Measurements from ENCODE around the gene TCERG1L.

Gene TCERG1L

DNA sequence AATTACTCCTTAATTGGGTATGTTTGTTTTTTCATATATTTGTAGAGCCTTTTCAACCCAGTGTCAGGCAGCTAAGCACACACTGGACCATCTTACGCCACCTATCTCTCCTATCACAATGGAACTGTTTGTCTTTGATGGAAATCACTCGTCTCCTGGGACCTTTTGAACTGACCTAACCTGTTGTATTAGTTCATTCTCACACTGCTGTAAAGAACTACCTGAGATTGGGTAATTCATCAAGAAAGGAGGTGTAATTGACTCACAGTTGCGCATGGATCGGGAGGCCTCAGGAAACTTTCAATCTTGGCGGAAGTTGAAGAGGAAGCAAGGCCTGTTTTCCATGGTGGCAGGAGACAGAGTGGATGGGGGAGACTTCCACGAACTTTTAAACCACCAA, 182.0 kb downstream of the TCERG1L start:
- H3K27me3 ChIP-seq (ENCODE audit: control insufficient read depth, insufficient read depth, low read length), result no peaks in the 10 kb centered on the region
- H3K9ac ChIP-seq (ENCODE audit: low read depth, low read length), result no peak overlapping the region
- H3K36me3 ChIP-seq (ENCODE audit: insufficient read depth, low read length), result no peaks in the 10 kb centered on the region
- no peak overlapping the region for H3K4me3 ChIP-seq (ENCODE audit: low read length)
- no peak overlapping the region for H3K4me2 ChIP-seq (ENCODE audit: low read length)
- H3K4me1 ChIP-seq (ENCODE audit: control insufficient read depth, insufficient read depth, low read length), result no peaks in the 10 kb centered on the region
- peaks cover 23% of the 10 kb centered on the region for H3K9me3 ChIP-seq (replicated peaks; ENCODE audit: low read length)

DNA sequence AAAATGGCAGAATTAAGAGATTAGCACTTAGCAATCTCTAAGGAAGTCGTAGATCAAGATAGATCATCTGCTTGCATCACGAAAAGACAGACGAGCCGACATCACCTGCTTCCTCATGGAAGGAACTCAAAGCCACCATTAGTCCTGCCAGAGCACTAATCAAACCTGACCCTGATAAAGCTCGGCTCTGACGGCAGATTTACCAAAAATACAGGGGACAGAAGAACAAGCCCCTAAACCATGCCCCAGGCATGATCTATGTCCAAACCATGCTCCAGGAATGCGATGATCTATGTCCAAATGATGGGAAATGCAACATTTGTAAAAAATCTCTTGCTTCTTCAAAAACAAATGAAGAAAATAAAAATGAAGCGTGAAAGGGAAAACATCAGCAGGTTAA, 182.8 kb downstream of the TCERG1L start:
- H3K9ac ChIP-seq (ENCODE audit: low read depth, low read length), result no peak overlapping the region
- H3K4me1 ChIP-seq (ENCODE audit: control insufficient read depth, insufficient read depth, low read length), result no peaks in the 10 kb centered on the region
- H3K9me3 ChIP-seq (replicated peaks; ENCODE audit: low read length), result peaks cover 24% of the 10 kb centered on the region
- no peak overlapping the region for H3K4me3 ChIP-seq (ENCODE audit: low read length)
- no peaks in the 10 kb centered on the region for H3K36me3 ChIP-seq (ENCODE audit: insufficient read depth, low read length)
- H3K4me2 ChIP-seq (ENCODE audit: low read length), result no peak overlapping the region
- no peaks in the 10 kb centered on the region for H3K27me3 ChIP-seq (ENCODE audit: control insufficient read depth, insufficient read depth, low read length)

DNA sequence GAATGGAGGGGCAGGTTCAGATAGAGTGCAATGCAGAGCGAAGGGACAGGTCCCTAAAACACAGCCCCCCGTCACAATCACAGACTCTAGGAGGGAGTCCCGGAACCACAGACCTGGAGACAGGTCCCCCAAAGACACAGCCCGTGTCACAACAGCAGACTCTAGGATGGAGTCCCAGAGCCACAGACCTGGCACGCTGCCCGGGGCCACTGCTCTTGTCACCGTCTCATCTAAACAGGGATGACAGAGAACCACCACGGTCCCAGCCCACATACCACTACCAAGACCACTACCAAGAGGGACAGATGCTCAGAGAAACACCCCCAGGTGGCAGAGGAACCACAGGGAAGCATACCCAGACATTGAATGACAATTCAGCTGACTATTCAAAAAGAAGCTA, 183.9 kb downstream of the TCERG1L start:
- Histone ChIP-seq H3K27me3 (ENCODE audit: control insufficient read depth, insufficient read depth, low read length) (no peaks in the 10 kb centered on the region), H3K4me1 (ENCODE audit: control insufficient read depth, insufficient read depth, low read length) (no peaks in the 10 kb centered on the region), H3K36me3 (ENCODE audit: insufficient read depth, low read length) (no peaks in the 10 kb centered on the region), H3K4me2 (ENCODE audit: low read length) (no peak overlapping the region), H3K9ac (ENCODE audit: low read depth, low read length) (no peak overlapping the region), H3K4me3 (ENCODE audit: low read length) (no peak overlapping the region), H3K9me3 (replicated peaks; ENCODE audit: low read length) (peaks cover 24% of the 10 kb centered on the region)

DNA sequence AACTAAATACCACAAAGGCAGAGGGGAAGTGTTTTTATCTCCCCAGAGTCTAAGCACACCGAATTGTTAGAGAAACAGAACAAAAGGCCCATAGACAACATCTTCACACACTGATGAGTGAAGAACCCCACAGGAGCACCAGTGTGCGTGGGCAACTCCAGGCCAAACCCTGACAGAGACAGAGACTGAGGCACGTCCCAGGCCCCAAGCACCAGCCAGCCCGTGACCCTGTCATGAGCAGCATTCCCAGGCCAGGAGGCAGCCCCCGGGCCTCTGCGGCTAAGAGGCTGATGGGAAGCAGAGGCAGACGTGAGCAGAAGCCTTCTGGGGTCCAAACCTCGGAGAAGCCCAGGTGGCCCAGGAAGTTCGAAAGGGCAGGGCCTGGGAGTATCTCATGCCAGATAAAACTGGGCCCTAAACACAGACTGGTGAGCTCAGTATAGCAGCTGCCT, 184.4 kb downstream of the TCERG1L start:
- no peak overlapping the region for H3K9ac ChIP-seq (ENCODE audit: low read depth, low read length)

DNA sequence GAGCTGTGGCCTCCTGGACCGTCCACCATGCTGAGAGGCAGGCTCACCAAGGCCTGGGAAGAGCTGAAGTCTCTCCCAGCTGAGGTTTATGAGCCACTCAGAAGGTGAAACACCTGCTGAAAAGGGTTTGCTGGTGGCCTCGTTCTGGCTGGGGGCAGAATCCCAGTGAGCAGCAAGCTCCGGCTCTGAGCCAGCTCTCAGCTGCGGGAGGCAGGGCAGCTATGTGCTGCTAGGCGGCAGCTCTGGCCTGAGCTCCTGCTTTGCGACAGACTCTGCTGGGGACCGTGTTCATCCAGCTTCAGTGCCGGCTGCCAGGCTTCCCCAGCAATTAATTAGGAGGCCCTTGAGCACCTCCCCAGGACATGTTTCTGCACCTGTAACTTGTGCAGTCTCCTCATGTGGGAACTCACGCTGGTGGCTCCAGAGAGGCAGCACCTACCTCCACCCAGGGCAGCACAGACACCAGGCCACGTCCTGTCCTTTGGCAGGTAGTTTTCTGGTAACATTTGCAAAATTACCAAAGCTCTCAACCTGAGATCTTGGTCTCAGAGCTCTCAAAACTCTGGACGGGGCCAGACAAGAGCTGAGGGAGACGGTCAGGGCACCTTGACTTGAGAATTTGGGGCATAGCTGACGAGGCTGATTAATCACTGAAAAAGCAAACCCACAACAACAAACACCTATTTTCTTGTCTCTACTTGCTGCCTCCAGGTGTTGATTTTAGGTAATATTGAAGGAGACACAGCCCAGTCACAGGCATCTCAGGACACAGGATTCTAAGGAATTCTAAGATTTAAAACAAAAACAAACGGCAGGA, 185.0 kb downstream of the TCERG1L start:
- no peaks in the 10 kb centered on the region for H3K36me3 ChIP-seq (ENCODE audit: insufficient read depth, low read length)
- no peak overlapping the region for H3K4me2 ChIP-seq (ENCODE audit: low read length)
- peaks cover 22% of the 10 kb centered on the region for H3K9me3 ChIP-seq (replicated peaks; ENCODE audit: low read length)
- no peak overlapping the region for H3K9ac ChIP-seq (ENCODE audit: low read depth, low read length)
- H3K27me3 ChIP-seq (ENCODE audit: control insufficient read depth, insufficient read depth, low read length), result no peaks in the 10 kb centered on the region
- H3K4me1 ChIP-seq (ENCODE audit: control insufficient read depth, insufficient read depth, low read length), result no peaks in the 10 kb centered on the region
- no peak overlapping the region for H3K4me3 ChIP-seq (ENCODE audit: low read length)

More for the DNA sequence above, 184.4 kb downstream of the TCERG1L start:
- Histone ChIP-seq H3K36me3 (ENCODE audit: insufficient read depth, low read length) (no peaks in the 10 kb centered on the region), H3K4me1 (ENCODE audit: control insufficient read depth, insufficient read depth, low read length) (no peaks in the 10 kb centered on the region), H3K9me3 (replicated peaks; ENCODE audit: low read length) (peaks cover 21% of the 10 kb centered on the region), H3K4me2 (ENCODE audit: low read length) (no peak overlapping the region), H3K27me3 (ENCODE audit: control insufficient read depth, insufficient read depth, low read length) (no peaks in the 10 kb centered on the region), H3K4me3 (ENCODE audit: low read length) (no peak overlapping the region)

DNA sequence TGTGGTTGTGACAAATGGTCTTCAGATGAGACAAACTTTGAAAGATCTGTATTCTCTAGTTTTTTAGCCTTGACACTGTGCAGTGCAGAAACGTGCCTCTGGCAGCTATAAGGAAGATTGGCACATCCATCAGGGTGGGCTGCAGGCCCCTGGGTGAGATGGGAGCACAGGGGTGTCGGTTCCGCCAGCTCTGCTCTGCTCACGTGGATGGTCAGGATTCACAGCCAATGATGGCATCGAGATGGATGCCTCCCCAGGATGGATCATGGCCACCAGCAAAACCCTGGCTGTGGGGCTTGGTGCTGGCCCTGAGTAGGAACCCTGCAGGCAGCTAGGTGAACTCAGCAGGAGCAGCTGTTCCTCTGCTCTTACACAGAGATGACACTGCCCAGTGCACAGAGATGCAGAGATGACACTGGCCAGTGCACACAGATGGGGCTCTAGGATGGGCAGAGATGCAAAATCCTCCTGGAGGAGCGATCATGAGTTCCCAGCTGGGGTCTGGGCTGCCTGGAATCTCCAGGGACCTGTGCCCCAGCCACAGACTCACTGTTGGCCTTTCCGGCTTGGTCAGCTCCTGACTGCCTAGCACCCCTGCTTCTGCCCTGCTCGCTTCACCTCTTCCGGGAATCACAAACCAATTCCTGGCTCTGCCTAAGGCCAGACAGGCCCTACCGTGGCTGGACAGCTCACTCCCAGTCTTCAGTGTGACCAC, 185.9 kb downstream of the TCERG1L start:
- H3K27me3 ChIP-seq (ENCODE audit: control insufficient read depth, insufficient read depth, low read length), result no peaks in the 10 kb centered on the region
- no peak overlapping the region for H3K4me2 ChIP-seq (ENCODE audit: low read length)
- H3K36me3 ChIP-seq (ENCODE audit: insufficient read depth, low read length), result no peaks in the 10 kb centered on the region
- H3K4me1 ChIP-seq (ENCODE audit: control insufficient read depth, insufficient read depth, low read length), result no peaks in the 10 kb centered on the region
- H3K9ac ChIP-seq (ENCODE audit: low read depth, low read length), result no peak overlapping the region
- H3K9me3 ChIP-seq (replicated peaks; ENCODE audit: low read length), result peaks cover 28% of the 10 kb centered on the region
- no peak overlapping the region for H3K4me3 ChIP-seq (ENCODE audit: low read length)

DNA sequence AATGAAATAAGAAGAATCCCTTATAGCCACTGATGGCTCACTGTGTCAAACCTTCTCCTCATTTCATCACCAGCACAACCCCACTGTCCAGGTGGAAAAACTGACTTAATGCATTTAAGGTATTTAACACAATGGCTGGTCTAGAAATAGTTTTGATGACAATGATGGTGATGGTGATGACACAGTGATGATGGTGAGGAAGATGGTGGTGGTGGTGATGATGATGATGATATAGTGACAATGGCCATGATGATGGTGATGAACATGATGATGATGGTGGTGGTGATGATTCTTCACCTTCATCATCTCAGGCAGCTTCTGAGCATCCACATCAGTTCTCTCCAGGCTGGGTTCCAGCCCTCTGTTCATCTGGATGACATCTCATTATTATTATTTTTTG, 186.6 kb downstream of the TCERG1L start:
- Histone ChIP-seq H3K4me2 (ENCODE audit: low read length) (no peak overlapping the region), H3K4me3 (ENCODE audit: low read length) (no peak overlapping the region), H3K4me1 (ENCODE audit: control insufficient read depth, insufficient read depth, low read length) (no peaks in the 10 kb centered on the region), H3K36me3 (ENCODE audit: insufficient read depth, low read length) (no peaks in the 10 kb centered on the region), H3K9ac (ENCODE audit: low read depth, low read length) (no peak overlapping the region), H3K9me3 (replicated peaks; ENCODE audit: low read length) (peaks cover 28% of the 10 kb centered on the region), H3K27me3 (ENCODE audit: control insufficient read depth, insufficient read depth, low read length) (no peaks in the 10 kb centered on the region)

DNA sequence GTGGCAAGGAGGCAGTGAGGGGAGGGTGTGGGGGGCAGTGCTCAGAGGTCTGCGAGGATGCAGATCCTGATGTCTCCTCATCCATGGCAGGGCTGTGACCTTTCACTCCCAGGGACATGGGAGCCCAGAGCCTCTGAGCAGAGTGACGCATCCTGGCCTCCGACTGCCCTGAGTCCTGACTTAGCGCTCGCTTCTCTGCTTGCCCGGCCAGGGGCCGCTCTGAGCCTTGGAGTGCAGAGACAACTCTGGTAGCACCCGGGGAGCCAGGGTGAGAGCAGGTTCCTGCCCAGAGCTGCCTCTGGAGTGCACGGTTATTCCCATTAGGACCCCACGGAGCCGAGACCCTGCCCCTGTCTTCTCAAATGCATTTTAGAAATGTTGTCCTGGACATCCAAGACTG, 188.0 kb downstream of the TCERG1L start:
- Histone ChIP-seq H3K9ac (ENCODE audit: low read depth, low read length) (no peak overlapping the region), H3K4me2 (ENCODE audit: low read length) (no peak overlapping the region), H3K9me3 (replicated peaks; ENCODE audit: low read length) (peaks cover 29% of the 10 kb centered on the region), H3K4me3 (ENCODE audit: low read length) (no peak overlapping the region), H3K4me1 (ENCODE audit: control insufficient read depth, insufficient read depth, low read length) (no peaks in the 10 kb centered on the region), H3K27me3 (ENCODE audit: control insufficient read depth, insufficient read depth, low read length) (no peaks in the 10 kb centered on the region), H3K36me3 (ENCODE audit: insufficient read depth, low read length) (no peaks in the 10 kb centered on the region)

DNA sequence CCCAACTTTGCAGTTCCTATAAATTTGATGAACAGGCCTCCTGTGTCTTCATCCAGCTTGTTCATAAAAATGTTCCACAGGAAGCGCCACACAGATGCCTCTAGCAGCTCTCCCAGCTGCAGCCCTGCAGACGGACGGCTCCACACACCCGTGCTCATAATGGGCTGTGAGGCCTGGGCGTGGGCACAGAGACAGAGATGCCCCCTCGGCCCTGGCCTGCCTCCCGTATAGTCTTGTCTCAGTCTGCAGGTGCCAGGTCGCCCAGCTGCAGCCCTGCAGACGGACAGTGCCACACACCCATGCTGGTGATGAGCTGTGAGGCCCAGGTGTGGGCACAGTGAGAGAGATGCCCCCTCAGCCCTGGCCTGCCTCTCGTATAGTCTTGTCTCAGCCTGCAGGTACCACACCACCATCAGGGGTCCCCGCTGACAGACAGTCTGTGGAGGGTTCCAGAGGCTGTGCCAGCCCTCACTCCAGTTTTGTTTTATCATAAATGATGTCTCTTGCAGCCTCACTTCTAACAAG, 189.9 kb downstream of the TCERG1L start:
- Histone ChIP-seq H3K9ac (ENCODE audit: low read depth, low read length) (no peak overlapping the region), H3K4me3 (ENCODE audit: low read length) (no peak overlapping the region), H3K36me3 (ENCODE audit: insufficient read depth, low read length) (no peaks in the 10 kb centered on the region), H3K4me1 (ENCODE audit: control insufficient read depth, insufficient read depth, low read length) (no peaks in the 10 kb centered on the region), H3K4me2 (ENCODE audit: low read length) (no peak overlapping the region), H3K27me3 (ENCODE audit: control insufficient read depth, insufficient read depth, low read length) (no peaks in the 10 kb centered on the region), H3K9me3 (replicated peaks; ENCODE audit: low read length) (peaks cover 28% of the 10 kb centered on the region)

DNA sequence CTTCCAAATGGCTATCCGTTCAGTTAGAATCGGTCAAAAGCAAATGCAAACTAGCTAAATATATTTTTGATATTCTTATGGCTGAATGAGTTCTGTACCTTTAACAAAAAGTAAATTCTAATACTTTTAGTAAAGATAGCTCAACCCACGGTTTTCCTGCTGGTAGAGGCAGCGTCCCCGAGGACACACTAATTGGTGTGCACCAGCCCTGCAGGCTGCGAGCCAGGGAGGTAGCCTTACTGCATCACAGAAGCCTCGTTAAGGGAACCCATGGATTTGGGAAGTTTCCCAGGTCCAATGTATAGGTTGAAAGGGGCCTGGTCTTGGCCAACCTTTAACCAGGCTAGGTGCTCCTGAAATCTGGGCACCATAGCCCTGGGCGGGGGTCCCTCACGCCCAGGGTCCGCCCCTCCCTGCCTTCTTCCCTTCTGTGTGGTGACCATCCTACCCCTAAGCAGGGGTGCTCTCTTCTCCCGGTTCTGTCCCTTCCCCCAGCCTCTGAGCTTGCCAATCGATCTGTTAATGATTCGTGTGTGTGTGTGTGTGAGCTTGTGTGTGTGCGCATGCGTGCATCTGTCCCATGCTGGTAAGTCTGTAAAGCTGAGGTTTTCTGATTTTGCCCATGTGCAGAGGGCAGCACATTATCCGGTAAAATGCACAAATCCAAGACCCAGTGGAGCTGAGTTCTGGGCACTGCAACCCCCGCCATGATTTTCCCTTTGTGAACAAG, 191.7 kb downstream of the TCERG1L start:
- H3K4me2 ChIP-seq (ENCODE audit: low read length), result no peak overlapping the region
- no peaks in the 10 kb centered on the region for H3K4me1 ChIP-seq (ENCODE audit: control insufficient read depth, insufficient read depth, low read length)
- H3K9me3 ChIP-seq (replicated peaks; ENCODE audit: low read length), result peaks cover 19% of the 10 kb centered on the region
- no peak overlapping the region for H3K9ac ChIP-seq (ENCODE audit: low read depth, low read length)
- no peaks in the 10 kb centered on the region for H3K36me3 ChIP-seq (ENCODE audit: insufficient read depth, low read length)
- no peaks in the 10 kb centered on the region for H3K27me3 ChIP-seq (ENCODE audit: control insufficient read depth, insufficient read depth, low read length)
- no peak overlapping the region for H3K4me3 ChIP-seq (ENCODE audit: low read length)

DNA sequence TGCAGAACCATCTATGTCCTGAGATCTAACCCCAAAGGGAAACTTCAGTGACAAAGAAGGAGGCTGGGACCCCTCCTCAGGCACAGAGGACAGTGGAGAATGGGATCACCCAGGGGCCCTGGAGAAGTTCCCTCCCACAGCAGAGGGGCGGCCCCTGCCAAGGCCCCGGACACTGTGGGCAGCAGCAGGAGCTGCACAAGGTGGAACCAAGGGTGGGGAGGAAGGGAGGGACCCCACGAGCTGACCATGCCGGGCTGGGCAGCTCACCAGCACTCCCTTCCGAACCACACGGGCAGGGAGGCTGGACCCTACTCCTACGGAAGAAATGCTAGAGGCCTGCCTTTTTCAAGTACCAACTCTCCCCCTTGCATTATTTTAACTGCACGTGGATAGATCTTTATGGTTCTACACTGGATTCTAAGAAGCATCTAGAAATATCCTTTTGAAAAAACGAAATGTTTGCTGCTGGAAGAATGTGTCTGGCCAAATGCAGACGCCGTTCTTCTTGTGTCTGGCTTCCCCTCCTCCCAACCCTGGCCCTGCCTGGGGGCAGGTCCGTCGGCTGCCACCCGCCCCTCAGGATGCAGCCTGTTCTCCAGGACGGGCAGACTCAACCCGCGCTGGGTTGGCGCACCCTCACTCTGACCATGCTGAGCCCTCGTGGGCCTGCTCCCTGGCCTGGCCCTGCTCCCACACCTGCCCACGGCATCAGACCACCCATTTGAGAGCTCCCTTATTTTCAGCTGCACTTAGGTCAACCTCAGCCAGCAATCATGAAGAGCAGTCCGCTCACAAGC, 193.9 kb downstream of the TCERG1L start:
- Histone ChIP-seq H3K9ac (ENCODE audit: low read depth, low read length) (no peak overlapping the region), H3K4me3 (ENCODE audit: low read length) (no peak overlapping the region), H3K27me3 (ENCODE audit: control insufficient read depth, insufficient read depth, low read length) (no peaks in the 10 kb centered on the region), H3K36me3 (ENCODE audit: insufficient read depth, low read length) (no peaks in the 10 kb centered on the region), H3K4me1 (ENCODE audit: control insufficient read depth, insufficient read depth, low read length) (no peaks in the 10 kb centered on the region), H3K4me2 (ENCODE audit: low read length) (no peak overlapping the region), H3K9me3 (replicated peaks; ENCODE audit: low read length) (peaks cover 20% of the 10 kb centered on the region)
